Astrocyte of the cerebellum (primary cell): ENCODE data around the gene CYTIP.

ENCODE experiments used
- DNase-seq: peaks from one replicate; pipeline ENCODE4 v3.0.0-alpha.2; 2011; ENCODE audit warnings: low read depth
- H3K4me3 ChIP-seq: 2 replicates; pipeline ENCODE4 v1.5.1; 2011; ENCODE audit warnings: mild to moderate bottlenecking, low read depth, low read length, moderate library complexity
- CTCF ChIP-seq: IDR thresholded peaks from 2 replicates; pipeline ENCODE4 v1.5.1; 2012; ENCODE audit warnings: low read length, low read depth, moderate library complexity, mild to moderate bottlenecking; ENCODE audit errors: missing control alignments
- in situ Hi-C: cut with HindIII; loops from 2 replicates; pipeline ENCODE4 v1.10.0; 2017; ENCODE audit warnings: low sequenced_read_pairs

The CYTIP gene

DNA sequence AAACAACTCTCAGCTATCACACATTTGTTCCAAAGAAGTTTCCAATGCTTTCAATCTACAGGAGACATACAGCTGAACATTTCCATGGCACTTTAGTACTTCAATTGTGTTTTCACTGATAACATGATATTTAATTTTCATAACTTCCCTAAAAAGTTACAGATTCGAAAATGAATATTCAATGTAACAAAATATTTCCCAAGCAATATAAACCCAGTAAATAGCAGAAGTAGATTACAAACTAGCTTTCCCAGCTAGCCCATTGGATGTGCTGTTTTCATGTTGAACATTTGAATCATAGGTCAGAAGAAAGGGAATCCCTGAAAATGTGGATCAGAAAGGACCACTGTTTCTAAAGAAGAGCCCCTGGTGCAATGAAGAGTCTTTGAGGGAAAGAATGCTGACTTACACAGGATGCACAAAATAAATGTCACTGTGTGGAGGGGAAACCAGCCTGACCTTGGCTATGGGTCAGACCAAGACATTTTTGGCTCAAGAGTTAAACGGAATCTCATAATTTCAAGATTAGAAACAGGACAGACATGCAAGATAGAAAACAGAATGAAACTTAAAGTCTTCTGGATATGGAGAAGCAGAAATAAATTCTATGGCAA, 22.5 kb downstream of the CYTIP start:
- in situ Hi-C loops, result no loop called here
- no peak for TF ChIP-seq CTCF
- DNase-seq, result no peak
- H3K4me3 ChIP-seq, result no peak overlapping the region

GRCh38 chr2:157420771-157421323, 23.0 kb downstream of the CYTIP start:
- no peak for DNase-seq
- no peak overlapping the region for H3K4me3 ChIP-seq

DNA sequence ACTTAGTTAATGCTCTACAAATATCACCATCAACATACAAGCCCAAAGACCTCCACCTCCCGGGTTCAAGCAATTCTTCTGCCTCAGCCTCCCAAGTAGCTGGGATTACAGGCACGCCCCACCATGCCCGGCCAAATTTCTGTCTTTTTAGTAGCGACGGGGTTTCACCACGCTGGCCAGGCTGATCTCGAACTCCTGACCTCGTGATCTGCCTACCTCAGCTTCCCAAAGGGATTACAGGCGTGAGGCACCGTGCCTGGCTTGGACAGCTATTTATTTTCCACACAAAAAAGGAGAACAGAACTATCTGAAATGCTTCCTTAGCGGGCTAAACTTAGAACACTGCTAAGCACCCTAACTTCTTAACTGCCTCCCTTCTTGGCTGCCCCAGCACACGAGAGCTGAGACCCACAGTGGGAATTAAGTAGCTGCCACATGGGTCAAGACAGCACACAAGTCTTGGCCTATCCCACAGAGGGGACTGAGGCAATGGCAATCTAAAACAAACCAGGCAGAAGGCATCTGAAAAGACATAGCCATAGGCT, 24.8 kb downstream of the CYTIP start:
- no peak overlapping the region for H3K4me3 ChIP-seq
- no peak for TF ChIP-seq CTCF
- no peak for DNase-seq
- in situ Hi-C loops, result no loop called here

More at GRCh38 chr2:157420771-157421323, 23.0 kb downstream of the CYTIP start:
- in situ Hi-C loops, result no loop called here
- no peak for TF ChIP-seq CTCF

DNA sequence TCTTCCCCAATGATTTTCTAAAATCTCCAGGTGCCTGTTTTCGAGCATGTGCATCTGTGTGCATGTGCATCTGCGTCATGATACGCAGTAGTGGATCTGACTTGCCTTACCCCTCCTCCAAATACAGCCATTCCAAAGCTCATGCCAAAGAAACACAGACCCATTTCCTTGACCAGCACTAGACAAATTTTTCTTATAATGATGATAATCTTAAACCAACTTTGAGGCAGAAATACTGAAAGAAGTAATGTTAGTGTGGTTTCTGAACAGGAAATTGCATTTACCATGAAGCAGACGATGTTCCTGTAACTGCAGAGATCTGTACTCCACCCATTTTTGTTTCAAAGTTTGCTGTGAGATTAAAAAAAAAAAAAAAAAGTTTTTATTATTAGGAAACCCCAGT, 25.6 kb downstream of the CYTIP start:
- H3K4me3 ChIP-seq, result no peak overlapping the region
- no peak for DNase-seq
- no peak for TF ChIP-seq CTCF
- in situ Hi-C loops, result no loop called here

- no peak for DNase-seq
- H3K4me3 ChIP-seq, result no peak overlapping the region
- TF ChIP-seq CTCF, result no peak
- in situ Hi-C loops, result no loop called here
Observed at GRCh38 chr2:157415591-157416101, 28.2 kb downstream of the CYTIP start.

DNA sequence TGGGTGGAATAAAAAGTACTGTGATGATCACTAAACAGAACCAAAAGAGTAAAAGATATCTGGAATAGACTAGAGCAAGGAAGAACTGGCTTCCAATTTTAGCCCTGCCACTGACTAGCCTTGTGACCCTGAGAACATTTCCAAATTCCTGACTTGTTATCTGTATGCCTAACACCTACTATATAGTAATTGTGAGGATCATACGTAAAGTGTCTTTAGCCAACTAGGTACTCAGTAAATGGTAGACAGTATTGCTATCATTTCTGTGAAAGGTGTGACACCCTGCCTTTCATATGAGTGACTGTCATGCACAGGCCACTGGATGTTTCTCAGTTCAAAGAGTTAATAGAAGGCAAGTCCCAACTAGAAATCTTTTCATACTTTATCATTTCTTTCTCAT, 29.8 kb downstream of the CYTIP start:
- no peak overlapping the region for H3K4me3 ChIP-seq
- in situ Hi-C loops, result no loop called here
- TF ChIP-seq CTCF, result no peak
- DNase-seq, result no peak
